Measurements from ENCODE around the gene LIME1.

The LIME1 gene, protein sequence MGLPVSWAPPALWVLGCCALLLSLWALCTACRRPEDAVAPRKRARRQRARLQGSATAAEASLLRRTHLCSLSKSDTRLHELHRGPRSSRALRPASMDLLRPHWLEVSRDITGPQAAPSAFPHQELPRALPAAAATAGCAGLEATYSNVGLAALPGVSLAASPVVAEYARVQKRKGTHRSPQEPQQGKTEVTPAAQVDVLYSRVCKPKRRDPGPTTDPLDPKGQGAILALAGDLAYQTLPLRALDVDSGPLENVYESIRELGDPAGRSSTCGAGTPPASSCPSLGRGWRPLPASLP

DNA sequence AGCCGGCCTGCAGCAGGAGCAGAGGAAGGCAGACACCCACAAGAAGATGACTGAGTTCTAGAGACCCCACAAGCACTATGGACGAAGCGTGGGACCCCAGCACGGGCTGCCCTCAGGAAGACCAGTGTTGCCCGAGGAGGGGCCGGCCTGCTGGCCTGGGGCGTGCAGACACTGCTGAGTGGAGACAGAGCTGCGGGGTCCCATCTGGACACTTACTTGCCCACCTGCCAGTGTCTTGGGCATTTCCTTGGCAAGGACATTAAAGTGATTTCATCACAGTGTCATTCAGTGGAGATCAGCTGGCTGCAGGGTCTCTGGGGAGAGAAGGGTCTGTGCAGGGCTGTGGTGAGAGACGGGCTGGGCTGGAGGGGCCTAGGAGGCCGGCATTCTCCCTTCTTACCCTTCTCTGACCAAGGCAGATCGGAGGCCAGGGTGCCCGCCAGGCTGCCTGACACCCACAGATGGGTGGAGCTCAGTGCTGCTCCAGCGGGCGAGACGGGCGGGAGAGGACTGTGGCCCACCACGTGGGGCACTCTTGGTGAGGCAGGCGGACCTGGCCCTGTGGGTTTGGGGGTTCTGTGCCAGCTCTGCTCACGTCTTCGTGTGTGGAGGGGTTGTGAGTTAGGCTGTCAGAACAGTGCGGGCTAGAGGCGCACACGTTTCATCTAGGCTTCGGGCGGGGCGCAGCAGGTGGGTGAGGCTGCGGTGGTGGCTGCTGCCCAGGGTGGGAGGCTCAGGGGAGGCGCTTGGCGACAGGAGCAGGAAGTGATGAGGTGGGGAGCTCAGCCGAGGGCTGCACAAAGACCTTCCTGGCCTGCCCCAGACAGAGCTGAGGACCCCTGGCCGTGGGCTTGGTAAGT, at the start of gene LIME1:
Gene LIME1, plus strand, starts transcription at position 806 of the 860 bp plus-strand sequence. CDS start 886 bp downstream, outside the sequence.
- DNase-seq (ENCODE audit: low read depth), result no peak

DNA sequence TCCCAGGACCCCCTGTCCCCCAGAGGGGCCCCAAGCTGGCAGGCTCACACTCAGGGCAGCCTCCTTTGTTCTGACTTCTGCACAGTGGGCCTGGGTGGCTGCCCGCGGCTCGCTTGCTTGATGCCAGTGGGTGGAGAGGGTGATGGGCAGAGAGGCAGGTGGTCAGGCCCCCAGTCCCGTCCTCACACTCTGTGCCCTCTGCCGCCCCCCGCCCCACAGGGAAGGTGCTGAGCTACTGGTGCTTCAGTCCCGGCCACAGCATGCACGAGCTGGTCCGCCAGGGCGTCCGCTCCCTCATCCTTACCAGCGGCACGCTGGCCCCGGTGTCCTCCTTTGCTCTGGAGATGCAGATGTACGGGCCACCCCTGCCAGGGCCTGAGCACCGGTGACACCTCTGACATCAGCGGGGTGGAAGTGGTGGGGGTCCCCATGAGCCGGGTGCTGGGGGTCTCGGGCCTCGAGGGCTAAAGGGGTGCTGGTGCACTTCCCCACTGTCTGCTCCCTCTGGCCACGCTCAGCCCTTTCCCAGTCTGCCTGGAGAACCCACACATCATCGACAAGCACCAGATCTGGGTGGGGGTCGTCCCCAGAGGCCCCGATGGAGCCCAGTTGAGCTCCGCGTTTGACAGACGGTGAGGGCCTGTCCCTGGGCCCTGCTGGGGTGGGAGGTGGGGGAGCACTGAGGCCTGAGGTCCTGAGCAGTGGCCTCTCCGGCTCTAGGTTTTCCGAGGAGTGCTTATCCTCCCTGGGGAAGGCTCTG, 48.9 kb upstream of the LIME1 start:
- DNase-seq (ENCODE audit: low read depth), result no peak

DNA sequence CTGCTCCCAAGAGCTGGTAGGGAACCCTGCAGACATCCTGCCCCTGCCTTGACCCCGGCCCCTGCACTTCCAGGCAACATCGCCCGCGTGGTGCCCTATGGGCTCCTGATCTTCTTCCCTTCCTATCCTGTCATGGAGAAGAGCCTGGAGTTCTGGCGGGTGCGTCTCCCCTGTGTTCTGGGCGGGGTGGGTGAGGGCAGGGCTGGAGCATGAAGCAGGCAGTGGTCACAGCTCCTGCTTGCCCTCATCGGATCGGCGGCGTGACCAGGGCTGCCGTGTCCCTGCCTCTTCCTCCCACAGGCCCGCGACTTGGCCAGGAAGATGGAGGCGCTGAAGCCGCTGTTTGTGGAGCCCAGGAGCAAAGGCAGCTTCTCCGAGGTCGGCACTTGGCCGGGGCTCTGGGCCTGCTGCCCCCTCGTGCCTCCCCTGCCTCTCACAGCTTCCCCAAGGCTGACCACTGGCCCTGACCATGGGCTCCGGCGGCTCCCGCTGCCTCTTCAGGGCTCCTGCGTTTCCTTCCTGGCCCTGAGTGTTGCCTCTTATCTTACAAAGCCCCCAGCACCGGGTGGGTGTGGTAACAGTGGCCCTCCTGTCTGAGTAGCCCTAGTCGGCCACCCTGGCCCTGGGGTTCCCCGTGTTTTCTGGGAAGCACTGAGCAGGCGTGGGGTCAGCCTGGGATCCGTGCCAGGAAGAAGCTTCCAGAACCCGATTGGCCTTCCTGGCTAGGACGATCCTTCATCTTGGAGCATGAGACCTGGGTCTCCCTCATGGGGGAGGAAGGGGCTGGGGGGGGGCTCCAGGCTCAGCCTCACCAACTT, 48.0 kb upstream of the LIME1 start:
- no peak for DNase-seq (ENCODE audit: low read depth)

DNA sequence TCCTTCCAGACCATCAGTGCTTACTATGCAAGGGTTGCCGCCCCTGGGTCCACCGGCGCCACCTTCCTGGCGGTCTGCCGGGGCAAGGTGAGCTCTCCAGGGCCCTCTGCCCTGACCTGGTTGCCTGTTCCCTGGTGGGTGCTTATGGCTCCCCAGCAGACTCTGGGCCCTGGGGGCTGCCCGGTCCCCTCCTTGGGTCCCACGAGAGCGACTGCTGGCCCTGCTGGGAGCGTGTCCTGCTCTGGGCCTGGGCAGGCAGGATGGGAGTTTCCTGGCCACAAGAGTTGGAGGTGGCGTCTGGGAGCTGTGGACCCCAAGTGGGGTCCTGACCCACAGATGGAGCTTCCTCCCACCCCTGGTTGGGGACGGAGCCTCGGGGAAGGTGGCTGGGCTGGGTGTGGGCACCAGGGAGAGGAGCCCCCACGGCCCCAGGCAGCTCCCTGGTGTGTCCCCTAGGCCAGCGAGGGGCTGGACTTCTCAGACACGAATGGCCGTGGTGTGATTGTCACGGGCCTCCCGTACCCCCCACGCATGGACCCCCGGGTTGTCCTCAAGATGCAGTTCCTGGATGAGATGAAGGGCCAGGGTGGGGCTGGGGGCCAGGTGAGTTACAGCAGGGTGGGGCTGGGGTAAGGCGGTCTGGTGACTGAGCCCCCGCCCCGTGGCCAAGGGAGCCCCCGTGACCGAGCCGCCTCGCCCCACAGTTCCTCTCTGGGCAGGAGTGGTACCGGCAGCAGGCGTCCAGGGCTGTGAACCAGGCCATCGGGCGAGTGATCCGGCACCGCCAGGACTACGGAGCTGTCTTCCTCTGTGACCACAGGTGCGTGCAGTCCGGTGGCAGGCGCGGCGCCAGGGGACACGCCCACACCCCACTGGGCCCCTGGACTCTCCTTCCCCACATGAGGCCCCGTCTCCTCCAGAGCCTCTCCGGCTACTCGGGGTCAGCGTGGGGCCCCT, 47.1 kb upstream of the LIME1 start:
- DNase-seq (ENCODE audit: low read depth), result no peak

DNA sequence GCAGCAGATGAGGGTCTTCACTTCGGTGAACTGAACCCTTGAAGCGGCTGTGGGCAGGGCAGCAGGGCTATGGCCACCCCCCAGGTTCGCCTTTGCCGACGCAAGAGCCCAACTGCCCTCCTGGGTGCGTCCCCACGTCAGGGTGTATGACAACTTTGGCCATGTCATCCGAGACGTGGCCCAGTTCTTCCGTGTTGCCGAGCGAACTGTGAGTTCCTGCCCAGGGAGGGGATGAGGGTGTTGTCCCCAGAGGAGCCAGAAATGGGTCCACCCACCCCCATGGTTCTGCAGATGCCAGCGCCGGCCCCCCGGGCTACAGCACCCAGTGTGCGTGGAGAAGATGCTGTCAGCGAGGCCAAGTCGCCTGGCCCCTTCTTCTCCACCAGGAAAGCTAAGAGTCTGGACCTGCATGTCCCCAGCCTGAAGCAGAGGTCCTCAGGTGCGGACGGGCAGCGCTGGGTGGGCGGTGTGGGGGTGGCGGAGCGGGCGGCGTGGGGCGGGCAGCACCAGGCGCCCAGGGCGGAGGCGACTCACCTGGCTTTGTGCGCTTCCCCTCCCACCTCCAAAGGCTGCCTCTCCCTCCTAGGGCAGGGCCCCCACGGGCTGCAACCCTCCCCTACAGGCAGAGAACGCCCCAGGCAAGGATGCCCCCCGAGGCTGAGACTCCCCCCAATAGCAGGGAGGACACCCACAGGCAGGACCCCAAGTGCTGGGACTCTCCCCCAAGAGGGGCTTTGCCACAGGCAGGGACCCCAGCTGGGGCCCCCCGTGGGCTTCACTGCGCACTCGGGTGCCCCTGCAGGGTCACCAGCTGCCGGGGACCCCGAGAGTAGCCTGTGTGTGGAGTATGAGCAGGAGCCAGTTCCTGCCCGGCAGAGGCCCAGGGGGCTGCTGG, 46.2 kb upstream of the LIME1 start:
- no peak for DNase-seq (ENCODE audit: low read depth)

DNA sequence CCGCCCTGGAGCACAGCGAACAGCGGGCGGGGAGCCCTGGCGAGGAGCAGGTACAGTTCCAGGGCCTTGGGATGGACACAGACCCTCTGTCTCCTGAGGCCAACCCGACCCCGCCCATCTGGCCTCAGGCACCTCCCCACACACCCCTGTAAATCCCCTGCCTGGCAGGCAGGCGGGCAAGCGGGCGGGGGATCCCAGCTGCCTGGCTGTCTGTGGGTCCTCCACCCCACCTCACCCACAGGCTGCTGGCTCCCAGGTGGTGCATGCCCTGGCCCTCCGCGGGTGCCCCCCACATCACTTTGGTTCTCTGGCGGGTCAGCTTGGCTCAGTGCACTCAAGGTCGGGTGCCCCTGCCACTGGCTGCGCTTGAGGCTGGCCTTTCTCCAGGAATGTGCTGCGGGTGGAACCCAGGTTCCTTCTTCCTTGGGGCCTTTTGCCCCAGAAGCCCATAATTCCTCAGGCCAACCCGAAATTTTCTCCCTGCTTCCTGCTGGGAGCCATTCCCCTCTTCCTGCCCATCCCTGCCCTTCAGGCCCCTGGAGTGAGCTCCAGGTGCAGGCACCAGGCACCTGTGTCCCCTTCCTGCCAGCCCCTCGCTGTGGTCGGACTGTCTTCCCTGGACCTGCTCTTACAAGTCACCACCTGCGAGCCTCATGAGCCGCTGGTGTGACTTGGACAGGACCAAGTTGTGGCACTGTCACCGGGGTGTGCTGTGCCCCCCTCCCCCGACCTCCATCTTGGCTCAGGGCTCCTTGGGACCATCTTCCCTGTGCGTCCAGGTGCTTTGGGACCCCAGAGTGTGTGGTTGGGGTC, 45.4 kb upstream of the LIME1 start:
- DNase-seq (ENCODE audit: low read depth), result no peak

DNA sequence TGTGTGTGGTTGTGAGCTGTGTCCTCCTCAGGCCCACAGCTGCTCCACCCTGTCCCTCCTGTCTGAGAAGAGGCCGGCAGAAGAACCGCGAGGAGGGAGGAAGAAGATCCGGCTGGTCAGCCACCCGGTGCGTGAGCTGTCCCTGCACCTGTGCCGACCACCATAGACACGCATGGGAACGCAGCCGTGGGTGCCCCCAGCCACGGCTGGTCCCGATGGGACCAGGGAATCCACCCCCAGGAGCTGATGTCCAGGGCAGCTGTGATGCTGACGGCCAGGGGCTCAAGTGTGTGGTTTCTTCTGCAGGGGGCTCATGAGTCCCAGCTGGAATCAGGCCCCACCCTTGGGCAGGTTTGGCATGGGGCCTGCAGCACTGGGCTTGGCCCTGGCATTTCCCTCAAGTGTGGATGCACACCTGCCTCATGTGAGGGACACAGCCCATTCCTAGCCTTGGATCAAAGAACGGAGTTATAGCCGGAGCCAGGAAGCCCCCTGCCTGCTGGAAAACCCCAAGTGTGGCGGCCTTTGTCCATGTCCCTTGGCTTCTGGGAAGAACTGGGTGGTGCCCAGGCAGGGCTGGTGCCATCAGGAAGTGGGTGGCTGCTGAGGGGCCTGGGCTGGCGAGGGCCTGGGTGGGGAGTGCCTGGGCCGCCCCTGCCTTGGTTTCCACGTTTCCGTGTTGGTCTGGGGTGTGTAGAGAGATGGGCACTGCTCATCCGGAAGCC, 44.6 kb upstream of the LIME1 start:
- DNase-seq (ENCODE audit: low read depth), result no peak

DNA sequence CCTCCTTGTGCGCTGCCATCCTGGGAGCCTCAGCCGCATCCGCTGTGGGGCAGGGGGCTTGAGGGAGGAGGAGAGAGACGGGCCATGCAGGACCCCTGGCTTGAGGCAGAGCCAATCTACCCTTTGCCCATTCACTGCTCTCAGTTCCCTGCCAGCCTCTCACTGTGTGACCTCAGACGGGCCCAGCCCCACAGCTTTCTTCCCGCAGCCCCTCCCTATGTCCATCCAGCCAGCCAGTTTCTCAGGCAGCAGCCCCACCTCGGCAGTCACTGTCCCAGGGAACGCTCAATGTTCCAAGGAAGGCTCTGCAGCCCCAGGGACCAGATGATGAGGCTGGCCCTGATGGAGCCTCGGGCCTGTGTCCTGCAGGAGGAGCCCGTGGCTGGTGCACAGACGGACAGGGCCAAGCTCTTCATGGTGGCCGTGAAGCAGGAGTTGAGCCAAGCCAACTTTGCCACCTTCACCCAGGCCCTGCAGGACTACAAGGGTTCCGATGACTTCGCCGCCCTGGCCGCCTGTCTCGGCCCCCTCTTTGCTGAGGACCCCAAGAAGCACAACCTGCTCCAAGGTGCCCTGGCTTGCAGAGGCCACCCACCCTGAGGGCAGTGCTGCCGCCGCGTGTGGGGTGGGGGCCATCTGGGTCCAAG, 43.9 kb upstream of the LIME1 start:
- peak; percentile 19 for DNase-seq (ENCODE audit: low read depth)

DNA sequence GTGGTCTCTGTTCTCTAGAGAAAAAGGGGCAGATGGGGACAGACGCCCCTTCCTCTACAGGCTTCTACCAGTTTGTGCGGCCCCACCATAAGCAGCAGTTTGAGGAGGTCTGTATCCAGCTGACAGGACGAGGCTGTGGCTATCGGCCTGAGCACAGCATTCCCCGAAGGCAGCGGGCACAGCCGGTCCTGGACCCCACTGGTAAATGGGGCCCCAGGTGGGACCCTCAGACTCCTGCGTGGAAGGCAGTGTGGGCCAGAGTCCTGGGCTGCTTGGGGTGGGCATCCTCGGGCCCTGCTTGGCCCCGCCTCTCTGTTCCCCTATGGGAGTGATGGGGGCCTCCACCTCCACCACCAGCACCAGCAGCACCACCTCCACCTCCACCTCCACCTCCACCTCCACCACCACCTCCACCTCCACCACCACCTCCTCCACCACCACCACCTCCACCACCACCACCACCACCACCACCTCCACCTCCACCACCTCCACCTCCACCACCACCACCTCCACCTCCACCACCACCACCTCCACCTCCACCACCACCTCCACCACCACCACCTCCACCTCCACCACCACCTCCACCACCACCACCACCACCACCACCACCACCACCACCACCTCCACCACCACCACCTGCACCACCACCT, 43.3 kb upstream of the LIME1 start:
- DNase-seq (ENCODE audit: low read depth), result no peak

DNA sequence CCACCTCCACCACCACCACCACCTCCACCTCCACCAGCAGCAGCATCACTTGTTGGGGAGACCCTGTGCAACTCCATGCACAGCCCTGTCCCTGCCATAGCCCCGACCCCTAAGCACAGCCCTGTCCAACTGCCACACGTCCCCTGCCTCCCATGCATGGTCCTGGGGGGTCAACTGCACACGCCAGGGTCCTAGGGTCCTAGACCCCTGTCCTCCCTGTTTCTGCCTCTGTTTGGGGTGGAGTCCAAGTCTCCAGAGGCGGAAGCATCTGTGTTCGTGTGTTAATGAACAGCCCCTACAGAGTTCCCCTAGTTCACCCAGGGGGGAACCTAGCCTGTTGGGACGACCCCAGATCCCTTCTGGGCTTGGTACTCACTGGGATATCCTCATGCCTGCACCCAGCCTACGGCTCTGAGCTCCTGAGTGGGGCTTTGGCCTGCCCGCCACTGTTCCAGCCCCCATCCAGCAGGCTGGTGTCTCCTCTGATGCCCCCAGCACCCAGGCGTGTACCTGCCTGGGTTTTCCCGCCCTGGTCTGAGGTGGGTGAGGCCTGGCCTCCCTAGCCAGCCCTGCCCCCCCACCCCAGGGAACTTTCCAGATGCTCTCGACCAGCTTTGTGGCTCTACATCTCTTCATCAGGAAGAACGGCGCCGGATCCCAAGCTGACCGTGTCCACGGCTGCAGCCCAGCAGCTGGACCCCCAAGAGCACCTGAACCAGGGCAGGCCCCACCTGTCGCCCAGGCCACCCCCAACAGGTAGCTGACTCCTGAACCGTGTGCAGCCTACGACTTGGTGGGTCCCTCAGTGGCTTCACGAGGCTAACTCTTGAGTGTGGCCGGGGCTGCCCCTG, 42.5 kb upstream of the LIME1 start:
- DNase-seq (ENCODE audit: low read depth), result no peak

DNA sequence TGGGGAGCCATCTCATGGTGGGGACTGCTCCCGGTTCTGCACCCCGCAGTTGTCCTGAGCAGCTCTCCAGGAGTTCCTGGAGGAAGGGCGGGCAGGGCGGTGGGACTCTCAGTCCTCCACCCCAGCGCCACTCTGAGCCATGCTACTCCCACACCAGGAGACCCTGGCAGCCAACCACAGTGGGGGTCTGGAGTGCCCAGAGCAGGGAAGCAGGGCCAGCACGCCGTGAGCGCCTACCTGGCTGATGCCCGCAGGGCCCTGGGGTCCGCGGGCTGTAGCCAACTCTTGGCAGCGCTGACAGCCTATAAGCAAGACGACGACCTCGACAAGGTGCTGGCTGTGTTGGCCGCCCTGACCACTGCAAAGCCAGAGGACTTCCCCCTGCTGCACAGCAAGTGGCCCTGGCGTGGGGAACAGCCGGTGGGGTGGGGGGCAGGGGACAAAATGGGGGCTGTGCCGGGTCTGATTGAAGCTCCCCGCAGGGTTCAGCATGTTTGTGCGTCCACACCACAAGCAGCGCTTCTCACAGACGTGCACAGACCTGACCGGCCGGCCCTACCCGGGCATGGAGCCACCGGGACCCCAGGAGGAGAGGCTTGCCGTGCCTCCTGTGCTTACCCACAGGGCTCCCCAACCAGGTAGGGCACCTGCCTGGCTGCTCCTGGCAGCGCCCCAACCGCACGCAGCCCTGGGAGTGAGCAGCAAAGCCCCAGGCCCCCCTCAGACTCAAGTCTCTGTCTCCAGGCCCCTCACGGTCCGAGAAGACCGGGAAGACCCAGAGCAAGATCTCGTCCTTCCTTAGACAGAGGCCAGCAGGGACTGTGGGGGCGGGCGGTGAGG, 41.7 kb upstream of the LIME1 start:
- DNase-seq (ENCODE audit: low read depth), result no peak

DNA sequence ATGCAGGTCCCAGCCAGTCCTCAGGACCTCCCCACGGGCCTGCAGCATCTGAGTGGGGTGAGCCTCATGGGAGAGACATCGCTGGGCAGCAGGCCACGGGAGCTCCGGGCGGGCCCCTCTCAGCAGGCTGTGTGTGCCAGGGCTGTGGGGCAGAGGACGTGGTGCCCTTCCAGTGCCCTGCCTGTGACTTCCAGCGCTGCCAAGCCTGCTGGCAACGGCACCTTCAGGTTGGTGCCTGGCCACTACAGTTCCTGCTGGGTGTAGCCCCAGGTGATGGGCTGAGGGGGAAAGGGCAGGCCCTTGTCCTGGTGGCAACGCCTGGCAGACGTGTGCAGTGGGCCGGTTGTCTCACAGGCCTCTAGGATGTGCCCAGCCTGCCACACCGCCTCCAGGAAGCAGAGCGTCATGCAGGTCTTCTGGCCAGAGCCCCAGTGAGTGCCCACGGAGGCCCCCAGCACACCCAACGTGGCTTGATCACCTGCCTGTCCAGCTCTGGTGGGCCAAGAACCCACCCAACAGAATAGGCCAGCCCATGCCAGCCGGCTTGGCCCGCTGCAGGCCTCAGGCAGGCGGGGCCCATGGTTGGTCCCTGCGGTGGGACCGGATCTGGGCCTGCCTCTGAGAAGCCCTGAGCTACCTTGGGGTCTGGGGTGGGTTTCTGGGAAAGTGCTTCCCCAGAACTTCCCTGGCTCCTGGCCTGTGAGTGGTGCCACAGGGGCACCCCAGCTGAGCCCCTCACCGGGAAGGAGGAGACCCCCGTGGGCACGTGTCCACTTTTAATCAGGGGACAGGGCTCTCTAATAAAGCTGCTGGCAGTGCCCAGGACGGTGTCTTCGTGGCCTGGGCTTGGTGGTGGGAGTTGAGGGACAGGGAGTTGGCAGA, 40.8 kb upstream of the LIME1 start:
- no peak for DNase-seq (ENCODE audit: low read depth)

DNA sequence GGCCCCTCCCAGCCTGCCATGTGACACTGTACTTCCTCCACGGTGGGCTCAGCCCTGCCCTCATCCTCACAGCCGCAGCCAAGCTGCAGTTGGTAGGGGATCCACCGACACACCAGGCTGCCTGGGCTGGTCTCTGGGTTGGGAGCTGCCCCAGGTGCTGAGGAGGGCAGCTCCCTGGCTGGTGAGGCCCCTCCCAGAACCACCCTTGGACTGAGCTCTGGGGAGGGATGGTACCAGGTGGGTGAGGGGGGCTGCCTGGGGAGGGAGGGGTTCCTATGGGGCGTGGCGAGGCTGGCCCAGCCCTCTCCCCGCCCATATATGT, 40.2 kb upstream of the LIME1 start:
- no peak for DNase-seq (ENCODE audit: low read depth)
